ENCODE results near the gene GPR55.

GRCh38 chr2:230939691-230940470 is 14.8 kb upstream of the GPR55 start:
- TF ChIP-seq CTCF (IDR thresholded peaks at IDR 0.05) (no peak), POLR2A (IDR thresholded peaks at IDR 0.05) (no peak)
